HG02970 (cell line): Measurements from ENCODE around the gene B4GALT2.

Experiments
- ATAC-seq: cut with Tn5 transposase; IDR thresholded peaks from one replicate; pipeline ENCODE4 v1.9.1; 2021; ENCODE audit warnings: mild to moderate bottlenecking, moderate library complexity, moderate number of reproducible peaks; ENCODE audit not compliant: unreplicated experiment, low FRiP score

The B4GALT2 gene

GRCh38 chr1:44024903-44025525, 46.0 kb downstream of the B4GALT2 start:
- ATAC-seq = no peak

GRCh38 chr1:44025816-44026215, 46.8 kb downstream of the B4GALT2 start:
- ATAC-seq = no peak

- ATAC-seq = no peak
Measured at GRCh38 chr1:44027320-44027719, 48.3 kb downstream of the B4GALT2 start.

DNA sequence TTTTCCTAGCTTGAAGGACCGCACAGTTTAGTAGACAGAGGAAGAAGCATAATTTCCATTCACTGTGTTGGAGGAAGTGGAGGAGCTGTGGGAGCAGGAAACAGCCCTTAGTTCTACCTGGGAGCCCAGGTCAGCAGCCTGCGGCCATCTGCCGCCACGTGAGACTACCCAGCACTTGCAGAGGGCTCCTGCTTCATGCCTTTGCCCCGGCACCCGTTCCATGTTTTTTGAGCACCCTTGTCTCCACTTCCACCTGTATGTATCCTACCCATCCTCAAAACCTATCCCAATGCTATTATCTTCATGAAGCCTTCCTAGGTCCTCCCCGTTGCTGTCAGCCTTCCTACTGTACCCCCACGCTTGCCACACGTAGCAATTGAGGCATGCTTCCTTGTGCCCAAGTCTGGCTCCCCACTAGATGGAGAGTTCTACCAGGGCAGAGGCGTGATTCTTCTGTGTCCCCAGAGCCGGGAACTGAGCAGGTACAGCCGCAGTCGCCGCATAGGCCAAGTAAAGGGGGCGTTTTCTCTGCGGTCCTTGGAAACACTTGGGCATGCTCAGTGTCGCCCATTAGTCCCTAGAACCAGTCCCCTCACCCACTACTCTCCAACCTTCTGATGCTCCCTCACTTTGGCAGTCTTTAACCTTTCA, 50.4 kb downstream of the B4GALT2 start:
- peak; percentile 12 for ATAC-seq

- peak; percentile 77 for ATAC-seq
Measured at GRCh38 chr1:44029911-44030604, 51.0 kb downstream of the B4GALT2 start.

DNA sequence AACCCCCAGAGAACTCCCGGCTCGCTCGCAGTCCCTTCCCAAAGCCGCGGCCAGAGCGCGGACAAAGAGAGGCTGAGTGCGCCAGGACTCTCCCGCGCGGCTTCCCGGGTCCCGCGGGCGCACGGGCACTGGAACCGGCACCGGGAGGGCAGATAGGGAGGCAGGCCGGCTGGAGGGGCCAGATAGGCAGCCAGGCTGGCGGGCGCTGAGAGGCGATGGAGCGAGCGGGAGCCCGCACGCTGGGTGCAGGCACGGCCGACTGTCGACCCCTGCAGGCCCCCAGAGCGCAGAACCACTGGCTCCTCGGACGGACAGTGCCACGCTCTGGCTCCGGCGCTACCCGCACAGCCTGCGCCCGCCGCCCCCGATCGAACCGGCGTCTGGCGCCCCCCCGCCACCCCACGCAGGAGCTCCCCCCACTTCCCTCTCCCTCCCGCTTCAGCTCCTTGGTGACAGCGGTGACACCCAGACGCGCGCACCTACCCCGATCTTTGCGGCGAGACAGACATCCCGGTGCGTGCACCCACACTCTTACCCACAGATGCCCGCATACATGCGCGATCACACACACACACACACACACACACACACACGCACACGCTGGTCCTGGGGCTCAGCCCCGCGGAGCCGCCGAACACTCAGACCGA, 51.7 kb downstream of the B4GALT2 start:
- ATAC-seq = peak; percentile 14

DNA sequence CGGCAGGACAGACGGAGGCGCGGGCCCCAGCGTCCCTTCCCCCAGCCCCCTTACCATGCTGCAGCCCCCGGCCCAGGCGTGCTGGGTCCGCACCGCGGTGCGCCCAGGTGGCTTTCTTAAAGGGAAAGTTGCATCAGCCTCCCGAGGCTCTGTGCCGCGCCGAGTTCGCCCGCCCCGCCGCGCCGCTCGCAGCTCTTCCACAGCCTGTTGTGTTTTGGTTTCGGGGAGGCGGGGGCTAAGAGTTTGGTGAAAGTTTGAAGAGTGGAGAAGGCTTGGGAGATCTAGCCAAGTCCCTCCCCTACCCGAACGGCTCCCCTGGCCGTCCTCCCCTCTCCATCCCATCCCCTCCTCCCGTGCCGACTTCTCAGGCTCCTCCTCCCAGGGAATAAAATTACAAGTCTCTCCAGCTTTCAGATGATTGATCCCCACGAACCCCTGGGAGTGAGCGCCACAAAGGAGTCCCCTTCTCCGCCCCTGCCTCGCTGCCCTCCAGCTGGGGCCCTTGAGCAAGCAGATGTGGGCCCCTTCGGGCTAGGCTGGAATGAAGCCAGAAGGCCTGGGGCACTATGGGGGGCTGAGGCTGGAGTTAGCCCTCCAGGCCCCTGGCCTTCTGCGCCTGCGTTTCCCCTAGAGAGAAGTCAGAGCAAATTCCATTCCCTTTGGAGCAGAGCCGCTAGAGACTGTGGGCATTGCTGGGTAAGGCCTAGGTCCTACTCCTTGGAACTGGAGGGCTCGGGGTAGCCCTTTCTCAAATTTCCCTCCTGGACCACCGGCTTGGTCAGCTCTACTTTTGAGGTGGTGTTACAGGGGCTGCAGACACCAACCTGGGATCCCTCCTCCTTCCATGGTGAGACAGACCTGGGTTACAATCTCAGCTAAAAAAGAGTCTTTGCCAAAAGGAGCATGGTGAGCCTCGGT, 52.5 kb downstream of the B4GALT2 start, which contains the start of gene SLC6A9:
TSS of gene SLC6A9 (minus strand) at position 211 of the 918 bp plus-strand sequence. CDS start 7,185 bp downstream, outside the sequence.
- ATAC-seq = no peak

DNA sequence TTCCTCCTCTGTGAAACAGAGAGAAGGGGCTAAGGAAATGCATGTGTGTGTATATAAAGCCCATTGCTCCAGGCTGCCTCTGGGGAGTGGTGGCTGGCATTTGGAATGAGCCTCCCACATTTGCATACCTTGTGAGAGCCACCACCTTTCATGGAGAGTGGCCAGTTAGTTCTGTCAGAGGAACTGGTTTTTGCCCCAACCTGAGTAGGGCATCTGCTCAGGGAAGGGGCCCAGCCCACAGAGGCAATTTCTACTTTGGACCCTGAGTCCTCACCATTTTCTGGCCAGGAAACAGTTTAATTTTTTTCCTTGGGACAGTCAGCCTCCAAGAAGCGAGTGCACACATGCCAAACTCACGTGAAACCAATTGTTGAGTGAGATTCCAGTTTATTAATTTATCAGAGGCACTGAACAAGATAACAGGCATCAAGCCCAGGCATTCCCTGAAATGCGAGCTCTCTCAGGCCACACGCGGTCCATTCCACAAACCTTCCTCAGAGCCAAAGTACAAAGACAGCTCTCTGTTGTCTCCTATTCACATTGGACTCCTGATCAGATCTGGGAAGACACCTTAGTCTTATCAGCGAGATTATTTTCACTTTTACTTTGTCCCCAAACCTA, 53.3 kb downstream of the B4GALT2 start:
- ATAC-seq = no peak

DNA sequence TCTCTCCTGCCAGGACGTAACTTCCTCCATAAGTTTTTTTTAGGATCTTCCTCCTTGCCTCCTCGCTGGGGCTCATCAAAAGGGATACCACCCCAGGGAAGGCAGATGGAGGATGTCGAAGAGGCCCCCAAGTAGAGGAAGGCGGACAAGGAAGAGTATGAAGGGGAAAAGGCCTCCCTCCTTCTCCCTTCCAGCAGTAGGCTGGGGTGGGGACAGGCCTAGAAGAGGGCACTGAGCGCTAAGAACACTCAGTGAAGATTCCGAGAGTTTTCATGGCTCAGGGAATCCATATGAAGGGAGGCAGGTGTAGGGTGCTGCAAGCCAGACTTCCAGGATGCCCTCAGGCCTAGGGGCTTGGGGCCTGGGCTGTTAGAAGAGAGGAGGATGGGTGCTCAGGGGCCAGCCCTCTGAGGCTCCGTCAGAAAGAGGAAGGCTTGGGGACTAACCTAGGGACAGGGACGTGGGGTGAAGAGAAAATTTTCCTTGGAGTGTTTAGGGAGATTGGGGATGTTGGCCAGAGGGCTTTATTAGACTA, 54.1 kb downstream of the B4GALT2 start:
- no peak for ATAC-seq

DNA sequence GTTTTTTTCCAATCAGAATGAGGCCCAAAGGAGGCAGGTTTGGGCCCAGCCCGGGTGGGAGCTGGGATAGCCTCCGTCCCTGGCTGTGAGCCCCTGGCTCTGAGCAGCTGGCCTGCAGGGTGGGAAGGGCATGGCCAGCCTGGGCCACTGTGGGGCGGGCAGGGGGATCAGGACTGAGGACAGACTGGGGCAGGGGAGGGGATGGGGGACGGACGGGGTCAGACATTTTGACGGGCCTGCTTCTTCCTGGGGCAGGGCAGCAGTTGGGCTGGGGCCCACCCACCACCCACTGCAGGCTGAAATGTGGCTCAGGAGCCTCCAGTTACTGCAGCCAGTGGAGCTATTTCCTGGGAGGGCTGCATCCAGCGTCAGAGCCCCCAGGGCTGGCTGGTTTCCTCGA, 54.7 kb downstream of the B4GALT2 start:
- ATAC-seq = no peak

- ATAC-seq = no peak
Measured at GRCh38 chr1:44034423-44034822, 55.4 kb downstream of the B4GALT2 start.

DNA sequence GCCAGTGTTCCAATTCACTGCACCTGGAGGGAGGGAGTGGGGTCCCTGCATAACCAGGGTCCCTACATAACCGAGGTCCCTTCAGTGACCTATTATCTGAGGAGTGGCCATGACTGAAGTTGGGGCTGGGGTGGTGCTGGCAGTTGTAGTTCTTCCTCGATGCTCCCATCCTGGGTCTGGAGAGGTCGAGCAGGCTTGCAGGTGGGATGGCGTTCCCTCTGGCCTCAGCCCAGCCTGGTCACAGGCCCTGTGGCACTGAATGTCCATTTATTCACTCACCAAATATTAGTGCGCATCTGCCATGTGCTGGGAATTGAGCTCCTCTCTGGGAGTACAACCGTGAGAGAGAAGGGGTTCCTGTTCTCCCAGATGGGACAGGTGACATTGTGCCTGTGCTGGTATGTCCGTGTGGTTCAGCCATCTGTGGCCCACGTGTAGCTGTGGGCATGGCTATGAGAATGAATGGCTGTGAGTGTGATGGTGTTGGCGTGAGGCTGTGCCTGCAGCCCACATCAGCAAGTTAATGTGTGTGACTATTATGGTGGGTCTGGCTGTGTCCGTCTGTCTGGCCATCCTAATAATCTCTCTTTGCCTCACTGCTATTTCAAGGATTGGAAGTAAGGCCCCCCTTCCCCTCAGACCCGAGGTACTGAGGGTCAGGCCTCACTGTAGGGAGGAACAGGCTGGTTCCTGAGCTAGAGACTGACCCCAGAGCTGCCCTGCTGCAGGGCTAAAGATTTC, 56.1 kb downstream of the B4GALT2 start:
- no peak for ATAC-seq

DNA sequence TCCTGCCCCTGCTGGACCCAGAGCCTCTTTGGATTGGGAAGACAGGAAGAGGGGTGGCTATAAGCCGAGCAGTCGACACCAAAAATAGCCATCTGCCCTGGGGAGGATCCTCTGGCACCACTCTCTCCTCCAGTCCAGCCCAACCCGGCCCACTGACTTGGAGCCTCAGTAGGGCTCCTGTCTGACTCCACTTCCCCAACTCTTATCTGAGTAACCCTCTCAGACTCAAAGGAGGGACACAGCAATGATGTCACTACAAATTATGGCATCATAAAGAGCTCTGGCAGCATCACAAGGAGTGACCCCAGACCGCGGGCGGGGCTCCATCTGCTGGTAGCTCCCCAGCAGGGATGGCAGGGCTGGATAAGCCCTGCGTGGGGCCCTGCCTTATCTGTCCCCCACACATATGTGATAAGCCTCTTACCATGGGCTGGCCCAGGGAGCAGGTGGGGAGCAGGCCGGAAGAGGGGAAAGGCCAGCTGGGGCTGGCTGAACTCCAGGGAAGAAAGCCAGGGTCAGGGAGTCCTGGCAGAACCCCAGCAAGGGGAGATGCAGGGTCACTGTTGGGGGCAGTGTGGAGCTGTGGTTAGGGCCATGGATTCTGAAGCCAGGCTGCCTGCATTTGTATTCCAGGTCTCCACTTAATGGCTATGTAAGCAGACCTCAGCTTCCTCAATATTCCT, 56.9 kb downstream of the B4GALT2 start:
- ATAC-seq = no peak

- no peak for ATAC-seq
Measured at GRCh38 chr1:44036409-44037139, 57.6 kb downstream of the B4GALT2 start.

DNA sequence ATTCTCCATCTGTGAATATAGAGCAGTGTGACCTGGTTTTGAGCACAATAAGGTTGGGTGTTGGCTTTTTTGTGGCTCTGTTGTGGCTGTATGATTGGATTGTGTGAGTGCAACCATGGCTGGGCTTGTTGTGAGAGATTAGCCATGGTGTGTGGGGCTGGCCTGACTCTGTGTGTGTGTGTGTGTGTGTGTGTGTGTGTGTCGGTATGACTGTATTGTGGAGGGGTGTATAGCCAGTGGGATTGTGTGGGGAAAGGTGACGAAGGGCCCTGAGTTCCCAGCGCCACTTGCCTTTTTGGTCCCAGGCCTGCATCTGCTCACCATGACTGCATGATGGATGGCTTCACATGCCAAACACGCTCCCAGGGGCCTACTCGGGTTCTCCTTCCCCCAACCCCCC, 58.1 kb downstream of the B4GALT2 start:
- ATAC-seq = no peak

- no peak for ATAC-seq
Measured at GRCh38 chr1:44038876-44039657, 60.1 kb downstream of the B4GALT2 start.

DNA sequence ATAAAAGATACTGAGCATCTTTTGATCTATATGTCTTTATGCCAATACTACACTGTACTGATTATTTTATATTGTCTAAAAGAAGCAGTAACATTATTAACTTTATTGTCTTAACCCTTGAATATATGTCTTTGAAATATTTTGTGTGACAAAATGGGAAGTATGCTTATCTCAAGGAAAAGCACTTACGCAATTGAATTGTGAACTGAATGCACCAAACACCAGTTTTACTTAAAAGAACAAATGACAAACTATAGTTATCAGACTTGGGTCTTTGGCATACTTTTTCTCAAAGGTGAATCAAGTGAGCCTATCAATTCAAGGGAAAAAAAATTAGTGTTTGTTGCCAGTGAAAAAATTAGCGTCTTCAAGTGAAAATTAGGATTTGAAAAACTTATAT, 61.4 kb downstream of the B4GALT2 start:
- ATAC-seq = no peak
